ENCODE measurements around the gene GLI3.

Gene GLI3

GRCh38 chr7:42224391-42225003 is 12.5 kb downstream of the GLI3 start:
- no peak overlapping the region for H3K4me3 ChIP-seq (ENCODE audit: low read depth, low read length)
- no peak for TF ChIP-seq CTCF (IDR thresholded peaks at IDR 0.05; ENCODE audit: borderline replicate concordance, insufficient read depth, low read depth, low read length)

- no peak overlapping the region for H3K4me3 ChIP-seq (ENCODE audit: low read depth, low read length)
- no peak for TF ChIP-seq CTCF (IDR thresholded peaks at IDR 0.05; ENCODE audit: borderline replicate concordance, insufficient read depth, low read depth, low read length)
These were observed 14.1 kb downstream of the GLI3 start for GRCh38 chr7:42222891-42223290.

GRCh38 chr7:42222125-42222524 is 14.9 kb downstream of the GLI3 start:
- no peak for TF ChIP-seq CTCF (IDR thresholded peaks at IDR 0.05; ENCODE audit: borderline replicate concordance, insufficient read depth, low read depth, low read length)
- no peak overlapping the region for H3K4me3 ChIP-seq (ENCODE audit: low read depth, low read length)

- H3K4me3 ChIP-seq (ENCODE audit: low read depth, low read length): no peak overlapping the region
- no peak for TF ChIP-seq CTCF (IDR thresholded peaks at IDR 0.05; ENCODE audit: borderline replicate concordance, insufficient read depth, low read depth, low read length)
These were observed 15.7 kb downstream of the GLI3 start for GRCh38 chr7:42221304-42221703.

- no peak overlapping the region for H3K4me3 ChIP-seq (ENCODE audit: low read depth, low read length)
- TF ChIP-seq CTCF (IDR thresholded peaks at IDR 0.05; ENCODE audit: borderline replicate concordance, insufficient read depth, low read depth, low read length): no peak
These were observed 17.6 kb downstream of the GLI3 start for GRCh38 chr7:42219447-42219846.

GRCh38 chr7:42218248-42218647 is 18.8 kb downstream of the GLI3 start:
- TF ChIP-seq CTCF (IDR thresholded peaks at IDR 0.05; ENCODE audit: borderline replicate concordance, insufficient read depth, low read depth, low read length): no peak
- no peak overlapping the region for H3K4me3 ChIP-seq (ENCODE audit: low read depth, low read length)

GRCh38 chr7:42217548-42217947 is 19.5 kb downstream of the GLI3 start:
- H3K4me3 ChIP-seq (ENCODE audit: low read depth, low read length): no peak overlapping the region
- TF ChIP-seq CTCF (IDR thresholded peaks at IDR 0.05; ENCODE audit: borderline replicate concordance, insufficient read depth, low read depth, low read length): no peak
